Sigmoid colon (tissue), 4 donors: Measurements from ENCODE around the gene PLCB2.

Source experiments
- CTCF ChIP-seq, 4 experiments: fragments of 450-650 bp in 3 of 4; fragments of 200-600 bp in 1 of 4; IDR thresholded peaks; one replicate each; pipeline ENCODE4 v1.5.1; 2016 to 2019; ENCODE audit warnings: antibody characterized with exemption in 4 of 4, mild to moderate bottlenecking in 3 of 4, moderate library complexity in 2 of 4
- EP300 ChIP-seq, 4 donors: sonication (generic); formaldehyde crosslinking; IDR thresholded peaks; one replicate each; pipeline ENCODE4 v1.6.1; 2017; ENCODE audit warnings: antibody characterized with exemption in 4 of 4
- POLR2A ChIP-seq, 2 donors: fragments of 450-650 bp; IDR thresholded peaks; one replicate each; pipeline ENCODE4 v1.6.1; 2016; ENCODE audit warnings: antibody characterized with exemption in 2 of 2, mild to moderate bottlenecking in 2 of 2, moderate library complexity in 2 of 2
- POLR2AphosphoS5 ChIP-seq, 4 donors: sonication (generic); formaldehyde crosslinking; IDR thresholded peaks; one replicate each; pipeline ENCODE4 v1.6.1; 2017; ENCODE audit warnings: antibody characterized with exemption in 4 of 4

GRCh38 chr15:40328176-40328575 is 20.4 kb upstream of the PLCB2 start:
- TF ChIP-seq CTCF (IDR thresholded peaks at IDR 0.05): no peak
- TF ChIP-seq POLR2AphosphoS5 (IDR thresholded peaks at IDR 0.05): peak in 1 of 4 donors; percentile 6
- no peak for TF ChIP-seq POLR2A (IDR thresholded peaks at IDR 0.05)
- no peak for TF ChIP-seq EP300 (IDR thresholded peaks at IDR 0.05)
